DOHH2 (cell line): Measurements from ENCODE around the gene SNW1.

Experiments
- H3F3A ChIP-seq: fragments of 200-600 bp; sonication (generic), shearing (Covaris generic); 2 replicates; pipeline ENCODE4 v1.6.0; 2016; ENCODE audit warnings: antibody characterized with exemption, mild to moderate bottlenecking; ENCODE audit not compliant: control insufficient read depth, insufficient read depth
- H3K27ac ChIP-seq: fragments of 200-600 bp; sonication (generic); 2 replicates; pipeline ENCODE4 v1.5.1; 2014; ENCODE audit warnings: low read depth, mild to moderate bottlenecking, low read length, moderate library complexity
- H3K27me3 ChIP-seq: fragments of 200-600 bp; sonication (generic); 2 replicates; pipeline ENCODE4 v1.6.1; 2014; ENCODE audit warnings: mild to moderate bottlenecking, low read length, mixed read lengths; ENCODE audit not compliant: control insufficient read depth
- H3K36me3 ChIP-seq: fragments of 200-600 bp; sonication (generic); 2 replicates; pipeline ENCODE4 v1.6.1; 2014; ENCODE audit warnings: mild to moderate bottlenecking, low read length, moderate library complexity, mixed read lengths; ENCODE audit not compliant: control insufficient read depth
- H3K4me1 ChIP-seq: fragments of 200-600 bp; sonication (generic); 2 replicates; pipeline ENCODE4 v1.6.1; 2014; ENCODE audit warnings: mild to moderate bottlenecking, low read length, mixed read lengths; ENCODE audit not compliant: control insufficient read depth
- H3K4me2 ChIP-seq: fragments of 200-600 bp; sonication (generic); 2 replicates; pipeline ENCODE4 v1.6.0; 2014; ENCODE audit warnings: mild to moderate bottlenecking, low read length, moderate library complexity
- H3K4me3 ChIP-seq: fragments of 200-600 bp; sonication (generic); 2 replicates; pipeline ENCODE4 v1.5.1; 2014; ENCODE audit warnings: mild to moderate bottlenecking, low read length, mixed read lengths
- H3K79me2 ChIP-seq: fragments of 200-600 bp; sonication (generic); 2 replicates; pipeline ENCODE4 v1.6.1; 2014; ENCODE audit warnings: mild to moderate bottlenecking, low read length, mixed read lengths; ENCODE audit not compliant: control insufficient read depth
- H3K9me2 ChIP-seq: fragments of 200-600 bp; sonication (generic); replicated peaks from 2 replicates; pipeline ENCODE4 v1.6.1; 2014; ENCODE audit warnings: mild to moderate bottlenecking, low read length, mixed read lengths; ENCODE audit not compliant: control insufficient read depth
- H3K9me3 ChIP-seq: fragments of 200-600 bp; sonication (generic); 2 replicates; pipeline ENCODE4 v1.6.1; 2014; ENCODE audit warnings: antibody characterized with exemption, low read length, mixed read lengths; ENCODE audit not compliant: control insufficient read depth, insufficient read depth
- H4K20me1 ChIP-seq: fragments of 200-600 bp; sonication (generic); 2 replicates; pipeline ENCODE4 v1.6.0; 2014; ENCODE audit warnings: low read depth, mild to moderate bottlenecking, antibody characterized with exemption, low read length, moderate library complexity; ENCODE audit not compliant: control insufficient read depth, insufficient read depth
- EZH2phosphoT487 ChIP-seq: fragments of 200-600 bp; sonication (generic); IDR thresholded peaks from 2 replicates; pipeline ENCODE4 v1.6.1; 2017; ENCODE audit warnings: borderline replicate concordance, mild to moderate bottlenecking, antibody characterized with exemption, low read length, moderate library complexity, mixed read lengths
- TF ChIP-seq, protein P1 (sequence below): fragments of 200-600 bp; sonication (generic); IDR thresholded peaks from one replicate; pipeline ENCODE4 v1.5.1; 2014; ENCODE audit warnings: antibody characterized with exemption, mild to moderate bottlenecking, low read depth, low read length; ENCODE audit not compliant: poor library complexity, severe bottlenecking

The SNW1 gene

DNA sequence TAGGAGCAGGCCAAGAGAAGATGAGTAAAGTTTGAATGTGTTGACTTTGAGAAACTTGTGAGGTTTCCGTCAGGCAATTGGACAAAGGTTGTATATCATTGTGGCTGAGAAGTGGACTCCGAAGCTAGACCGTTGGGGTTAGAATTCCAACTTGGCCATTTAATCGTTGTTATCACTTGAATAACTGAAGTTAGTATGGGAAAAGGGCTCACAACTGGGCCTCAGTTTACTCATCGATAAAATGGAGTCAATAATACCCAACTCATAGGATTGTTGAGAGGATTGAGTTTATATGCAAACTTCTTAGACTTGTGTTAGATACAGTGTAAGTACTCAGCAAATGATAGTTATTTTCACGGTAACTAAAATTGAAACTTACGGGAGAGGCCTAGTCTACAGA is 52.2 kb downstream of the SNW1 start:
- no peak overlapping the region for H3K27ac ChIP-seq
- peaks cover 90% of the 10 kb centered on the region for H3K79me2 ChIP-seq
- peaks cover 4% of the 10 kb centered on the region; the same call in 1 of the 2 replicates for H3F3A ChIP-seq
- H4K20me1 ChIP-seq, result peaks cover 22% of the 10 kb centered on the region; the same call in 1 of the 2 replicates
- peak overlapping the region; percentile 97 for H3K4me3 ChIP-seq
- H3K4me1 ChIP-seq, result peaks cover 30% of the 10 kb centered on the region
- no peaks in the 10 kb centered on the region for H3K9me3 ChIP-seq
- TF ChIP-seq, protein P1, sequence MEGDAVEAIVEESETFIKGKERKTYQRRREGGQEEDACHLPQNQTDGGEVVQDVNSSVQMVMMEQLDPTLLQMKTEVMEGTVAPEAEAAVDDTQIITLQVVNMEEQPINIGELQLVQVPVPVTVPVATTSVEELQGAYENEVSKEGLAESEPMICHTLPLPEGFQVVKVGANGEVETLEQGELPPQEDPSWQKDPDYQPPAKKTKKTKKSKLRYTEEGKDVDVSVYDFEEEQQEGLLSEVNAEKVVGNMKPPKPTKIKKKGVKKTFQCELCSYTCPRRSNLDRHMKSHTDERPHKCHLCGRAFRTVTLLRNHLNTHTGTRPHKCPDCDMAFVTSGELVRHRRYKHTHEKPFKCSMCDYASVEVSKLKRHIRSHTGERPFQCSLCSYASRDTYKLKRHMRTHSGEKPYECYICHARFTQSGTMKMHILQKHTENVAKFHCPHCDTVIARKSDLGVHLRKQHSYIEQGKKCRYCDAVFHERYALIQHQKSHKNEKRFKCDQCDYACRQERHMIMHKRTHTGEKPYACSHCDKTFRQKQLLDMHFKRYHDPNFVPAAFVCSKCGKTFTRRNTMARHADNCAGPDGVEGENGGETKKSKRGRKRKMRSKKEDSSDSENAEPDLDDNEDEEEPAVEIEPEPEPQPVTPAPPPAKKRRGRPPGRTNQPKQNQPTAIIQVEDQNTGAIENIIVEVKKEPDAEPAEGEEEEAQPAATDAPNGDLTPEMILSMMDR, result no peak
- no peak for TF ChIP-seq EZH2phosphoT487
- peaks cover 71% of the 10 kb centered on the region for H3K36me3 ChIP-seq
- peak overlapping the region; percentile 62 for H3K4me2 ChIP-seq
- no peaks in the 10 kb centered on the region for H3K9me2 ChIP-seq
- H3K27me3 ChIP-seq, result no peaks in the 10 kb centered on the region

DNA sequence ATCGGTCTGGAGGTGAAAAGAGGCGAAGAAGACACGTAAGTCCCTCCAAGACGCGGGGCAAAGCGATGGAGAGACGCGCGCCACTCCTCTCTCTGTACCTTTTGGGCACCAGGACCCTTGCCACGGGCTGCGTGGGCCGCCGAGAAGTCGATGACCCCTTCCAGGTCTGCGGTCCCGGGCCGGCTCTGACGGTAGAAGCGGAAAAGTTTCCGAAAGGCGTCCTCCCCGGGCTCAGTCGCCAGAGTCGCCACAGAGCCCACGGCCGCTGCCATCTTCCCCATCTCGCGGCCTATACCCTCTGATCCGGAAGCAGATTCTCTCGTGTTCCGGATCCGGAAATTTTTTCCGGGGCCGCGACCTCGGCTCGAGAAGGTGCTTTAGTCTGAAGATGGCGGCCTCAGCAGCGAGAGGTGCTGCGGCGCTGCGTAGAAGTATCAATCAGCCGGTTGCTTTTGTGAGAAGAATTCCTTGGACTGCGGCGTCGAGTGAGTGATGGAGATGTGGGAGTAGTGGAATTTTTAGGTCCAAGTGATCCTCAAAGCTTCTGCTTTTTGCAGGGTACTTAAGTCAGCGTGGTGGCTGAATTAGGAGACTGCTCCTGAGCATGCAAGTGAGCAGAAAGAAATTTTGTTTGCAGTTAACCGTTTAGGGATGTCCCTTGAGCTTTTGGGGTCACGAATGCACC is 53.1 kb downstream of the SNW1 start, which contains the start of the genes ALKBH1 and SLIRP:
TSS of gene ALKBH1 (minus strand) at position 300 of the 685 bp plus-strand sequence. CDS start at position 281, 19 bp downstream.
TSS of gene SLIRP (plus strand) at position 380 of the 685 bp plus-strand sequence. CDS start at position 389, 9 bp downstream.
- Histone ChIP-seq H3K4me1 (peaks cover 30% of the 10 kb centered on the region), H3F3A (no peaks in the 10 kb centered on the region), H3K9me2 (no peaks in the 10 kb centered on the region), H3K36me3 (peaks cover 67% of the 10 kb centered on the region), H3K27ac (peak within 1 kb of the TSS; percentile 35), H3K9me3 (no peaks in the 10 kb centered on the region), H3K27me3 (no peaks in the 10 kb centered on the region), H3K4me2 (peak within 1 kb of the TSS; percentile 62), H3K4me3 (peak within 1 kb of the TSS; percentile 97), H4K20me1 (peaks cover 22% of the 10 kb centered on the region; the same call in 1 of the 2 replicates), H3K79me2 (peaks cover 82% of the 10 kb centered on the region)
- TF ChIP-seq, protein P1, result peak; percentile 18
- TF ChIP-seq EZH2phosphoT487, result no peak

DNA sequence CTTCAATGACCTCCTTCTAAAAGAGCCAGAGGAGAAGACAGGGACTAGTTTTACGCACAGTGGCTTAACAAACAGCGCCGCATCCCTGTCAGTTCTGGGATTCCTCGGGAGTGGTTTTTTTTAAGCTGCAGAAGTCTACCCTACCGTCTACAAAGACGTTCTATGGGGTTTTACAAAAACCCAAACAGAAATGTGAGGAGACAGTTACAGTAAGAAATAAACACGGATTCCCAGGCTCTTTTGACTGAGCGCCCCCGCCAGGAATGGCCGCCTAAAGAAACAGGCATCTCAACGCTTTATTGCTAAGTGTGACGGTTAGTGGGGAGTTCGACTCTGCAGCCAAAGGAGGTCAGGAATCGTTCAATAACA is 53.6 kb downstream of the SNW1 start:
- H3K27ac ChIP-seq, result peak overlapping the region; percentile 35
- TF ChIP-seq, protein P1, result peak; percentile 56
- no peak for TF ChIP-seq EZH2phosphoT487

More for the DNA sequence above, 53.6 kb downstream of the SNW1 start:
- H3K36me3 ChIP-seq, result peaks cover 68% of the 10 kb centered on the region
- no peaks in the 10 kb centered on the region for H3K9me3 ChIP-seq
- H3K4me3 ChIP-seq, result peak overlapping the region; percentile 97
- H3K9me2 ChIP-seq, result no peaks in the 10 kb centered on the region
- H3K4me1 ChIP-seq, result peaks cover 30% of the 10 kb centered on the region
- H3K27me3 ChIP-seq, result no peaks in the 10 kb centered on the region
- H3F3A ChIP-seq, result no peaks in the 10 kb centered on the region
- H3K79me2 ChIP-seq, result peaks cover 78% of the 10 kb centered on the region
- peak overlapping the region; percentile 62 for H3K4me2 ChIP-seq
- peaks cover 22% of the 10 kb centered on the region; the same call in 1 of the 2 replicates for H4K20me1 ChIP-seq
